H9 (cell line): ENCODE results near the gene SNX32. TPM values are rescaled to one million over a fixed set of nuclear protein-coding genes. Genes with fewer than 3 reads are reported as not detected.

Experiments used
- DNase-seq: peaks from one replicate; pipeline ENCODE4 v3.0.0-alpha.2; 2017
- H2AFZ ChIP-seq: one replicate; pipeline ENCODE4 v1.6.1; 2013; ENCODE audit warnings: mild to moderate bottlenecking, low read length, control low read depth, moderate library complexity
- H2AK5ac ChIP-seq: 2 replicates; pipeline ENCODE4 v1.6.1; 2013; ENCODE audit warnings: low read length, control low read depth, mixed read lengths; ENCODE audit not compliant: insufficient read length
- H2BK120ac ChIP-seq: one replicate; pipeline ENCODE4 v1.6.1; 2013; ENCODE audit warnings: low read depth, mild to moderate bottlenecking, low read length, control low read depth, inconsistent platforms; ENCODE audit not compliant: poor library complexity, severe bottlenecking
- H2BK12ac ChIP-seq: 2 replicates; pipeline ENCODE4 v1.6.1; 2013; ENCODE audit warnings: low read length, control low read depth, mixed read lengths, low read depth; ENCODE audit not compliant: insufficient read length
- H2BK15ac ChIP-seq: 2 replicates; pipeline ENCODE4 v1.6.1; 2013; ENCODE audit warnings: low read depth, low read length, control low read depth
- H2BK20ac ChIP-seq: one replicate; pipeline ENCODE4 v1.6.1; 2013; ENCODE audit warnings: low read depth, mild to moderate bottlenecking, low read length, control low read depth, inconsistent platforms; ENCODE audit not compliant: poor library complexity, severe bottlenecking
- H2BK5ac ChIP-seq: 2 replicates; pipeline ENCODE4 v1.6.1; 2013; ENCODE audit warnings: low read length, control low read depth, mixed read lengths; ENCODE audit not compliant: insufficient read length
- H3K14ac ChIP-seq: 2 replicates; pipeline ENCODE4 v1.6.1; 2013; ENCODE audit warnings: low read length, control low read depth; ENCODE audit not compliant: insufficient read depth
- H3K18ac ChIP-seq: 2 replicates; pipeline ENCODE4 v1.6.1; 2013; ENCODE audit warnings: low read depth, mild to moderate bottlenecking, mixed read lengths, low read length, control low read depth; ENCODE audit not compliant: insufficient read length
- H3K23ac ChIP-seq: 2 replicates; pipeline ENCODE4 v1.6.1; 2013; ENCODE audit warnings: low read length, control low read depth, mixed read lengths, low read depth; ENCODE audit not compliant: insufficient read length
- H3K23me2 ChIP-seq: 2 replicates; pipeline ENCODE4 v1.6.1; 2013; ENCODE audit warnings: low read depth, mild to moderate bottlenecking, mixed read lengths, low read length, control low read depth; ENCODE audit not compliant: insufficient read length, poor library complexity, severe bottlenecking
- H3K27ac ChIP-seq: 2 replicates; pipeline ENCODE4 v1.5.1; 2013; ENCODE audit warnings: low read length, control low read depth, mixed read lengths, low read depth; ENCODE audit not compliant: insufficient read length
- H3K27me3 ChIP-seq: 2 replicates; pipeline ENCODE4 v1.6.1; 2013; ENCODE audit warnings: low read length, control low read depth, inconsistent platforms; ENCODE audit not compliant: insufficient read depth
- H3K4ac ChIP-seq: 2 replicates; pipeline ENCODE4 v1.6.1; 2013; ENCODE audit warnings: low read depth, mild to moderate bottlenecking, control low read depth, inconsistent platforms, low read length, moderate library complexity
- H3K4me1 ChIP-seq: 2 replicates; pipeline ENCODE4 v1.6.1; 2013; ENCODE audit warnings: low read length, control low read depth, inconsistent platforms; ENCODE audit not compliant: insufficient read depth
- H3K4me2 ChIP-seq: 2 replicates; pipeline ENCODE4 v1.6.1; 2013; ENCODE audit warnings: low read length, control low read depth, mixed read lengths; ENCODE audit not compliant: insufficient read length, insufficient read depth
- H3K56ac ChIP-seq: 2 replicates; pipeline ENCODE4 v1.6.1; 2013; ENCODE audit warnings: low read depth, mild to moderate bottlenecking, mixed read lengths, low read length, control low read depth; ENCODE audit not compliant: insufficient read length
- H3K79me1 ChIP-seq: 2 replicates; pipeline ENCODE4 v1.6.1; 2013; ENCODE audit warnings: low read depth, mild to moderate bottlenecking, moderate library complexity, low read length, control low read depth, inconsistent platforms; ENCODE audit not compliant: insufficient read depth, poor library complexity, severe bottlenecking
- H3K79me2 ChIP-seq: 2 replicates; pipeline ENCODE4 v1.6.1; 2013; ENCODE audit warnings: low read length, control low read depth, inconsistent platforms; ENCODE audit not compliant: insufficient read depth
- H3K9ac ChIP-seq: 2 replicates; pipeline ENCODE4 v1.6.1; 2013; ENCODE audit warnings: low read length, control low read depth, mixed read lengths; ENCODE audit not compliant: insufficient read length; ENCODE audit errors: extremely low read depth
- H3K9me3 ChIP-seq: one replicate; pipeline ENCODE4 v1.6.1; 2013; ENCODE audit warnings: low read depth, low read length, inconsistent platforms; ENCODE audit not compliant: control insufficient read depth
- H3T11ph ChIP-seq: one replicate; pipeline ENCODE4 v1.6.1; 2013; ENCODE audit warnings: mild to moderate bottlenecking, low read length, control low read depth, inconsistent platforms
- H4K20me1 ChIP-seq: one replicate; pipeline ENCODE4 v1.6.1; 2013; ENCODE audit not compliant: control insufficient read depth, insufficient read length, insufficient read depth
- H4K5ac ChIP-seq: 2 replicates; pipeline ENCODE4 v1.6.1; 2013; ENCODE audit warnings: low read depth, mild to moderate bottlenecking, mixed read lengths, low read length, control low read depth; ENCODE audit not compliant: insufficient read length
- H4K8ac ChIP-seq: replicated peaks from 2 replicates; pipeline ENCODE4 v1.6.1; 2013; ENCODE audit warnings: low read length, control low read depth, mixed read lengths, low read depth; ENCODE audit not compliant: insufficient read length
- H4K91ac ChIP-seq: 2 replicates; pipeline ENCODE4 v1.6.1; 2013; ENCODE audit warnings: low read depth, mild to moderate bottlenecking, moderate library complexity, mixed read lengths, low read length, control low read depth; ENCODE audit not compliant: insufficient read length
- H3K27ac Mint-ChIP-seq, 3 experiments: 2 replicates in 2 of 3; 3 replicates in 1 of 3; pipeline ENCODE4 v1.8.0; 2020 to 2021; ENCODE audit warnings: mixed read lengths in 3 of 3, mild to moderate bottlenecking in 1 of 3, moderate library complexity in 1 of 3
- H3K27me3 Mint-ChIP-seq: 2 replicates; pipeline ENCODE4 v1.8.0; 2021; ENCODE audit warnings: low read depth, mild to moderate bottlenecking, moderate library complexity, mixed read lengths
- H3K36me3 Mint-ChIP-seq, 3 experiments: 2 replicates in 2 of 3; 3 replicates in 1 of 3; pipeline ENCODE4 v1.8.0; 2020 to 2021; ENCODE audit warnings: low read depth in 3 of 3, mixed read lengths in 3 of 3; ENCODE audit not compliant: insufficient read depth in 1 of 3
- H3K4me1 Mint-ChIP-seq, 2 experiments: 2 replicates each; pipeline ENCODE4 v1.8.0; 2020; ENCODE audit warnings: mixed read lengths in 2 of 2
- H3K4me3 Mint-ChIP-seq, 2 experiments: 2 replicates in 1 of 2; 3 replicates in 1 of 2; pipeline ENCODE4 v1.8.0; 2020 to 2021; ENCODE audit warnings: mild to moderate bottlenecking in 2 of 2, mixed read lengths in 2 of 2, moderate library complexity in 1 of 2
- H3K9me3 Mint-ChIP-seq, 2 experiments: 2 replicates in 1 of 2; 3 replicates in 1 of 2; pipeline ENCODE4 v1.8.0; 2020; ENCODE audit warnings: mild to moderate bottlenecking in 2 of 2, mixed read lengths in 2 of 2, moderate library complexity in 1 of 2
- CTCF ChIP-seq: fragments of 200-600 bp; sonication (generic); conservative IDR thresholded peaks from 3 replicates; pipeline ENCODE4 v1.8.0; 2021; ENCODE audit warnings: antibody characterized with exemption, mild to moderate bottlenecking
- WGBS: extraction: QIAGEN DNeasy Blood & Tissue Kit; methylation state at CpG from one replicate; pipeline ENCODE4 v1.1.7; 2013; ENCODE audit warnings: missing lambda C conversion rate, low lambda C conversion rate, mixed read lengths; ENCODE audit not compliant: insufficient read length; ENCODE audit errors: extremely low coverage; 5-methylcytosine and 5-hydroxymethylcytosine counted together
- total RNA-seq: library from RNA; stranded (reverse); gene quantifications from 2 replicates; pipeline ENCODE4 v1.2.1, GENCODE V29; 2021

SNX32 gene
- total RNA-seq, 1 experiment from 2014 or later, result 1.2 TPM

- Histone ChIP-seq H3K18ac (no peak overlapping the region), H4K8ac (no peak overlapping the region), H3K14ac (no peak overlapping the region), H3T11ph (no peak overlapping the region), H2BK120ac (no peak overlapping the region), H3K27me3 (peaks cover 21% of the 10 kb centered on the region; the same call in 1 of the 2 replicates), H2BK15ac (no peak overlapping the region), H3K9me3 (no peaks in the 10 kb centered on the region), H3K27ac (no peak overlapping the region), H4K91ac (no peak overlapping the region), H3K56ac (no peak overlapping the region), H2AK5ac (no peak overlapping the region), H3K79me2 (no peaks in the 10 kb centered on the region), H3K4ac (no peak overlapping the region), H3K4me2 (peak overlapping the region; percentile 72), H3K9ac (no peak overlapping the region), H3K79me1 (no peaks in the 10 kb centered on the region), H2BK20ac (no peak overlapping the region), H4K5ac (no peak overlapping the region), H3K23me2 (peaks cover 9% of the 10 kb centered on the region), H4K20me1 (no peaks in the 10 kb centered on the region), H2BK5ac (no peak overlapping the region), H3K23ac (no peak overlapping the region), H2BK12ac (no peak overlapping the region), H3K4me1 (peaks cover 4% of the 10 kb centered on the region; the same call in 1 of the 2 replicates), H2AFZ (no peak overlapping the region)
- Mint-ChIP-seq H3K27ac (no peak overlapping the region), H3K9me3 (no peaks in the 10 kb centered on the region; a peak in 1 of 5 replicates), H3K4me1 (peaks cover 45 to 49% of the 10 kb centered on the region in 2 experiments), H3K4me3 (peak overlapping the region; percentile 75 to 91; a peak in 4 of 5 replicates), H3K36me3 (peaks cover 0 to 3% (median 2%) of the 10 kb centered on the region in 3 experiments; a peak in 2 of 7 replicates), H3K27me3 (peaks cover 57% of the 10 kb centered on the region)
- WGBS, result no CpG with 5 or more reads among the region's 6 CpGs
- no peak for TF ChIP-seq CTCF
- DNase-seq, result peak; percentile 27
These were observed 44.9 kb upstream of the SNX32 start for GRCh38 chr11:65788821-65789220.
